Stimulated activated CD8-positive, alpha-beta memory T cell treated with anti-CD3 and anti-CD28 coated beads, Interleukin-15, amount 100 ng/mL, for 1 hour (primary cell): ENCODE results near the gene WDR87.

Experiments
- DNase-seq: peaks from one replicate; pipeline ENCODE4 v3.0.0-alpha.2; 2020; ENCODE audit warnings: low read depth

The WDR87 gene

GRCh38 chr19:37905946-37906868 lies at the start of gene WDR87:
Gene WDR87, minus strand, starts transcription at chr19:37906594. Its CDS starts 8,355 bp downstream, at chr19:37898239.
- DNase-seq = peak; percentile 7

GRCh38 chr19:37955986-37956385 lies 49.6 kb upstream of the WDR87 start:
- DNase-seq = no peak

GRCh38 chr19:37954421-37954874 lies 48.1 kb upstream of the WDR87 start:
- no peak for DNase-seq

- no peak for DNase-seq
Measured at GRCh38 chr19:37953918-37954303, 47.5 kb upstream of the WDR87 start.

GRCh38 chr19:37953171-37953917 lies 47.0 kb upstream of the WDR87 start:
- no peak for DNase-seq

- no peak for DNase-seq
Measured at GRCh38 chr19:37951816-37952210, 45.4 kb upstream of the WDR87 start.

GRCh38 chr19:37950471-37951175 lies 44.2 kb upstream of the WDR87 start:
- no peak for DNase-seq

- DNase-seq = no peak
Measured at GRCh38 chr19:37948362-37948761, 42.0 kb upstream of the WDR87 start.

- no peak for DNase-seq
Measured at GRCh38 chr19:37947778-37948177, 41.4 kb upstream of the WDR87 start.

GRCh38 chr19:37946132-37946531 lies 39.7 kb upstream of the WDR87 start:
- no peak for DNase-seq

GRCh38 chr19:37943480-37943879 lies 37.1 kb upstream of the WDR87 start:
- DNase-seq = no peak

- no peak for DNase-seq
Measured at GRCh38 chr19:37942516-37942902, 36.1 kb upstream of the WDR87 start.

GRCh38 chr19:37941782-37942515 lies 35.6 kb upstream of the WDR87 start:
- DNase-seq = no peak

- DNase-seq = no peak
Measured at GRCh38 chr19:37938353-37938752, 32.0 kb upstream of the WDR87 start.

- DNase-seq = no peak
Measured at GRCh38 chr19:37936886-37937285, 30.5 kb upstream of the WDR87 start.

- DNase-seq = no peak
Measured at GRCh38 chr19:37936166-37936565, 29.8 kb upstream of the WDR87 start.

GRCh38 chr19:37935341-37935740 lies 28.9 kb upstream of the WDR87 start:
- no peak for DNase-seq

- no peak for DNase-seq
Measured at GRCh38 chr19:37933937-37934358, 27.6 kb upstream of the WDR87 start.

GRCh38 chr19:37932985-37933936 lies 26.9 kb upstream of the WDR87 start:
- DNase-seq = no peak

- no peak for DNase-seq
Measured at GRCh38 chr19:37931881-37932655, 25.7 kb upstream of the WDR87 start.
